GM23338 (cell line): ENCODE measurements around the gene MICAL2. TPM values are rescaled to one million over a fixed set of nuclear protein-coding genes. Genes with fewer than 3 reads are reported as not detected.

ENCODE experiments used
- ATAC-seq: fragments of 200-7000 bp; cut with Tn5 transposase; 3 replicates; pipeline ENCODE4 v1.9.1; 2020
- DNase-seq: peaks from one replicate; pipeline ENCODE4 v3.0.0-alpha.2; 2015; ENCODE audit warnings: low spot score
- H2AFZ ChIP-seq: fragments of 200-600 bp; sonication (generic); 2 replicates; pipeline ENCODE4 v1.8.0; 2016; ENCODE audit warnings: antibody characterized with exemption, mild to moderate bottlenecking, moderate library complexity
- H3F3A ChIP-seq: fragments of 200-600 bp; sonication (generic); replicated peaks from 2 replicates; pipeline ENCODE4 v1.8.0; 2017; ENCODE audit warnings: antibody characterized with exemption, mixed run types, low read depth
- H3K27ac ChIP-seq: fragments of 200-600 bp; sonication (generic); 2 replicates; pipeline ENCODE4 v1.6.1; 2016; ENCODE audit warnings: low read depth
- H3K27me3 ChIP-seq: fragments of 200-600 bp; sonication (generic); 2 replicates; pipeline ENCODE4 v1.8.0; 2016; ENCODE audit warnings: mild to moderate bottlenecking, mixed run types, moderate library complexity; ENCODE audit not compliant: insufficient read depth
- H3K36me3 ChIP-seq: fragments of 200-600 bp; sonication (generic); 2 replicates; pipeline ENCODE4 v1.8.0; 2016; ENCODE audit warnings: mild to moderate bottlenecking; ENCODE audit not compliant: insufficient read depth
- H3K4me1 ChIP-seq: fragments of 200-600 bp; sonication (generic); 2 replicates; pipeline ENCODE4 v1.8.0; 2016; ENCODE audit warnings: mild to moderate bottlenecking, moderate library complexity; ENCODE audit not compliant: insufficient read depth
- H3K4me2 ChIP-seq: fragments of 200-600 bp; sonication (generic); 2 replicates; pipeline ENCODE4 v1.7.1; 2017; ENCODE audit warnings: mixed run types
- H3K4me3 ChIP-seq: fragments of 200-600 bp; sonication (generic); 2 replicates; pipeline ENCODE4 v1.6.1; 2016; ENCODE audit warnings: mixed run types
- H3K79me2 ChIP-seq: fragments of 200-600 bp; sonication (generic); replicated peaks from 2 replicates; pipeline ENCODE4 v1.8.0; 2017; ENCODE audit warnings: mild to moderate bottlenecking; ENCODE audit not compliant: insufficient read depth
- H3K9me2 ChIP-seq: fragments of 200-600 bp; sonication (generic); 2 replicates; pipeline ENCODE4 v1.8.0; 2017; ENCODE audit not compliant: insufficient read depth
- H4K20me1 ChIP-seq: fragments of 200-600 bp; sonication (generic); replicated peaks from 2 replicates; pipeline ENCODE4 v1.8.0; 2017; ENCODE audit warnings: mild to moderate bottlenecking; ENCODE audit not compliant: insufficient read depth
- H3K27ac Mint-ChIP-seq: 2 replicates; pipeline ENCODE4 v1.8.0; 2020; ENCODE audit warnings: inconsistent platforms, mild to moderate bottlenecking, moderate library complexity, mixed read lengths
- H3K27me3 Mint-ChIP-seq: 3 replicates; pipeline ENCODE4 v1.8.0; 2022; ENCODE audit warnings: low read depth, mild to moderate bottlenecking, moderate library complexity, mixed read lengths, inconsistent platforms; ENCODE audit not compliant: insufficient read depth, poor library complexity
- H3K36me3 Mint-ChIP-seq: 3 replicates; pipeline ENCODE4 v1.8.0; 2021; ENCODE audit warnings: low read depth, mild to moderate bottlenecking, inconsistent platforms, moderate library complexity, mixed read lengths
- H3K4me1 Mint-ChIP-seq: 3 replicates; pipeline ENCODE4 v1.8.0; 2020; ENCODE audit warnings: mild to moderate bottlenecking, inconsistent platforms, mixed read lengths
- H3K4me3 Mint-ChIP-seq: 3 replicates; pipeline ENCODE4 v1.8.0; 2021; ENCODE audit warnings: moderate library complexity, mild to moderate bottlenecking, inconsistent platforms, mixed read lengths
- H3K9me3 Mint-ChIP-seq: 3 replicates; pipeline ENCODE4 v1.8.0; 2020; ENCODE audit warnings: moderate library complexity, mild to moderate bottlenecking, inconsistent platforms, mixed read lengths
- CREB1 ChIP-seq: fragments of 250-450 bp; sonication (Bioruptor Pico); IDR thresholded peaks from 2 replicates; pipeline ENCODE4 v1.5.0; 2020; ENCODE audit warnings: low read depth, mild to moderate bottlenecking, moderate library complexity
- CTCF ChIP-seq, 2 experiments: fragments of 200-600 bp in 1 of 2; sonication (generic) in 1 of 2; conservative IDR thresholded peaks; 2 replicates each; pipeline versions ENCODE4 v1.5.1 to v1.6.1; 2016 to 2017; ENCODE audit warnings: antibody characterized with exemption in 2 of 2, low read depth in 2 of 2, mild to moderate bottlenecking in 2 of 2, moderate library complexity in 1 of 2
- ETS1 ChIP-seq: IDR thresholded peaks from 2 replicates; pipeline ENCODE4 v1.6.1; 2016; ENCODE audit warnings: antibody characterized with exemption
- EZH2 ChIP-seq: fragments of 200-600 bp; sonication (generic); IDR thresholded peaks from one replicate; pipeline ENCODE4 v1.8.0; 2017; ENCODE audit warnings: antibody characterized with exemption, mild to moderate bottlenecking, low read depth; ENCODE audit not compliant: unreplicated experiment
- EZH2phosphoT487 ChIP-seq: fragments of 200-600 bp; sonication (generic); IDR thresholded peaks from one replicate; pipeline ENCODE4 v1.8.1; 2018; ENCODE audit warnings: antibody characterized with exemption; ENCODE audit not compliant: unreplicated experiment
- JUNB ChIP-seq: IDR thresholded peaks from one replicate; pipeline ENCODE4 v1.6.1; 2016; ENCODE audit warnings: antibody characterized with exemption; ENCODE audit not compliant: unreplicated experiment
- NANOG ChIP-seq: IDR thresholded peaks from 2 replicates; pipeline ENCODE4 v1.6.1; 2016; ENCODE audit warnings: antibody characterized with exemption, borderline replicate concordance
- POLR2AphosphoS5 ChIP-seq: IDR thresholded peaks from 2 replicates; pipeline ENCODE4 v1.6.1; 2016; ENCODE audit warnings: antibody characterized with exemption, low read depth
- REST ChIP-seq: IDR thresholded peaks from one replicate; pipeline ENCODE4 v1.6.1; 2018; ENCODE audit warnings: antibody characterized with exemption; ENCODE audit not compliant: unreplicated experiment
- STAT1 ChIP-seq: IDR thresholded peaks from one replicate; pipeline ENCODE4 v1.6.1; 2016; ENCODE audit warnings: antibody characterized with exemption; ENCODE audit not compliant: unreplicated experiment
- ZNF114 ChIP-seq: fragments of 250-450 bp; sonication (Bioruptor Pico); IDR thresholded peaks from 2 replicates; pipeline ENCODE4 v1.5.0; 2020; ENCODE audit warnings: mild to moderate bottlenecking, moderate library complexity
- ZNF331 ChIP-seq: fragments of 250-450 bp; sonication (Bioruptor Pico); IDR thresholded peaks from 2 replicates; pipeline ENCODE4 v1.5.0; 2020; ENCODE audit warnings: low read depth, mild to moderate bottlenecking, moderate library complexity
- ZNF462 ChIP-seq: fragments of 250-450 bp; sonication (Bioruptor Pico); IDR thresholded peaks from 2 replicates; pipeline ENCODE4 v1.5.0; 2020; ENCODE audit warnings: mild to moderate bottlenecking, moderate library complexity
- polyA plus RNA-seq: library from polyadenylated mRNA; unstranded; fragments of >200 nt; fragmentation: Nextera tagmentation; extraction: Ambion mirVana; gene quantifications from 2 replicates; pipeline ENCODE4 v1.2.1, GENCODE V29; 2016
- total RNA-seq: library from RNA; depleted of rRNA; stranded (reverse); fragments of >200 nt; shearing (Covaris generic); gene quantifications from 2 replicates; pipeline ENCODE4 v1.2.3, GENCODE V29; 2014

The MICAL2 gene
- total and polyA plus RNA-seq, 2 experiments from 2014 or later = 0.66 to 1.4 TPM

- H3K4me3 Mint-ChIP-seq = no peak overlapping the region
- no peaks in the 10 kb centered on the region for H4K20me1 ChIP-seq
- no peak overlapping the region for H3K27ac Mint-ChIP-seq
- no peaks in the 10 kb centered on the region for H3K9me2 ChIP-seq
- no peaks in the 10 kb centered on the region for H3K36me3 ChIP-seq
- 0 out of 2 replicates have a peak, but pooled peaks cover 3% of the 10 kb centered on the region for H3K4me1 ChIP-seq
- H3K4me1 Mint-ChIP-seq = peaks cover 15% of the 10 kb centered on the region; the same call in 2 of the 3 replicates
- no peak overlapping the region for H2AFZ ChIP-seq
- no peak overlapping the region for H3K4me3 ChIP-seq
- H3K4me2 ChIP-seq = no peak overlapping the region
- no peak overlapping the region for H3K27ac ChIP-seq
- H3K27me3 Mint-ChIP-seq = peaks cover 1% of the 10 kb centered on the region
- H3K36me3 Mint-ChIP-seq = no peaks in the 10 kb centered on the region
- ATAC-seq (no peak), DNase-seq (no peak)
- TF ChIP-seq STAT1 = no peak
- no peak for TF ChIP-seq EZH2
- no peak for TF ChIP-seq NANOG
- no peak for TF ChIP-seq ZNF462 (CRISPR knock-in tag)
- no peak for TF ChIP-seq REST
- no peak for TF ChIP-seq JUNB
- TF ChIP-seq CTCF (conservative IDR thresholded peaks at IDR 0.05; ENCODE audit: low read depth in 2 of 2) = no peak
- no peak for TF ChIP-seq ETS1
- no peak for TF ChIP-seq ZNF114
- no peak for TF ChIP-seq ZNF331 (CRISPR knock-in tag)
- no peak for TF ChIP-seq EZH2phosphoT487
- no peak for TF ChIP-seq CREB1 (CRISPR knock-in tag)
- TF ChIP-seq POLR2AphosphoS5 = no peak
- H3F3A ChIP-seq = no peaks in the 10 kb centered on the region
- H3K27me3 ChIP-seq = no peaks in the 10 kb centered on the region
- H3K9me3 Mint-ChIP-seq = no peaks in the 10 kb centered on the region
- H3K79me2 ChIP-seq = no peaks in the 10 kb centered on the region
Observed at GRCh38 chr11:12211331-12212065, 101.1 kb downstream of the MICAL2 start.
